GM12878 (cell line): ENCODE measurements around the gene RCAN1.

Experiments
- ATF2 ChIP-seq: IDR thresholded peaks from 2 replicates; pipeline ENCODE4 v1.6.1; 2012; ENCODE audit warnings: low read length, inconsistent platforms
- EP300 ChIP-seq, 2 experiments: fragments of 150-350 bp in 1 of 2; IDR thresholded peaks; 2 replicates each; pipeline ENCODE4 v1.6.1; 2011 to 2012; ENCODE audit warnings: low read depth in 2 of 2, low read length in 2 of 2, borderline replicate concordance in 1 of 2, improper control_type of control experiment in 1 of 2, inconsistent platforms in 1 of 2; ENCODE audit not compliant: control insufficient read depth in 1 of 2
- JUND ChIP-seq: IDR thresholded peaks from 2 replicates; pipeline ENCODE4 v1.6.1; 2012; ENCODE audit warnings: low read depth, mild to moderate bottlenecking, low read length, improper control_type of control experiment, moderate library complexity
- NR2C1 ChIP-seq: fragments of 450-650 bp; IDR thresholded peaks from 2 replicates; pipeline ENCODE4 v1.6.1; 2017; ENCODE audit warnings: antibody characterized with exemption, mild to moderate bottlenecking, moderate library complexity
- REST ChIP-seq: IDR thresholded peaks from 2 replicates; pipeline ENCODE4 v1.6.1; 2012; ENCODE audit warnings: mild to moderate bottlenecking, low read depth, low read length
- SPI1 ChIP-seq: IDR thresholded peaks from 2 replicates; pipeline ENCODE4 v1.6.1; 2011; ENCODE audit warnings: low read depth, mild to moderate bottlenecking, low read length, moderate library complexity, borderline replicate concordance; ENCODE audit not compliant: insufficient read depth
- ZBTB4 ChIP-seq: fragments of 450-650 bp; formaldehyde crosslinking; IDR thresholded peaks from 2 replicates; pipeline ENCODE4 v1.4.0; 2022; ENCODE audit warnings: mild to moderate bottlenecking, moderate library complexity
- TF ChIP-seq, protein P1 (sequence below), 3 experiments: IDR thresholded peaks in 2 of 3; conservative IDR thresholded peaks in 1 of 3; 2 replicates each; pipeline ENCODE4 v1.5.1; 2011; ENCODE audit warnings: low read depth in 3 of 3, low read length in 3 of 3, mild to moderate bottlenecking in 3 of 3, control low read depth in 2 of 3, moderate library complexity in 2 of 3, inconsistent platforms in 1 of 3, mixed read lengths in 1 of 3; ENCODE audit not compliant: control insufficient read depth in 2 of 3, insufficient read depth in 1 of 3; ENCODE audit errors: extremely low read depth in 1 of 3
- TF ChIP-seq, protein P2 (sequence below): IDR thresholded peaks from 2 replicates; pipeline ENCODE4 v1.6.1; 2012; ENCODE audit warnings: low read depth, low read length, improper control_type of control experiment

- TF ChIP-seq, protein P1, sequence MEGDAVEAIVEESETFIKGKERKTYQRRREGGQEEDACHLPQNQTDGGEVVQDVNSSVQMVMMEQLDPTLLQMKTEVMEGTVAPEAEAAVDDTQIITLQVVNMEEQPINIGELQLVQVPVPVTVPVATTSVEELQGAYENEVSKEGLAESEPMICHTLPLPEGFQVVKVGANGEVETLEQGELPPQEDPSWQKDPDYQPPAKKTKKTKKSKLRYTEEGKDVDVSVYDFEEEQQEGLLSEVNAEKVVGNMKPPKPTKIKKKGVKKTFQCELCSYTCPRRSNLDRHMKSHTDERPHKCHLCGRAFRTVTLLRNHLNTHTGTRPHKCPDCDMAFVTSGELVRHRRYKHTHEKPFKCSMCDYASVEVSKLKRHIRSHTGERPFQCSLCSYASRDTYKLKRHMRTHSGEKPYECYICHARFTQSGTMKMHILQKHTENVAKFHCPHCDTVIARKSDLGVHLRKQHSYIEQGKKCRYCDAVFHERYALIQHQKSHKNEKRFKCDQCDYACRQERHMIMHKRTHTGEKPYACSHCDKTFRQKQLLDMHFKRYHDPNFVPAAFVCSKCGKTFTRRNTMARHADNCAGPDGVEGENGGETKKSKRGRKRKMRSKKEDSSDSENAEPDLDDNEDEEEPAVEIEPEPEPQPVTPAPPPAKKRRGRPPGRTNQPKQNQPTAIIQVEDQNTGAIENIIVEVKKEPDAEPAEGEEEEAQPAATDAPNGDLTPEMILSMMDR (IDR thresholded peaks at IDR 0.05 in 2 of 3, conservative IDR thresholded peaks at IDR 0.05 in 1 of 3; ENCODE audit: control insufficient read depth in 2 of 3, extremely low read depth in 1 of 3, insufficient read depth in 1 of 3, low read depth in 3 of 3, low read length in 3 of 3), result no peak
- TF ChIP-seq SPI1 (no peak), ATF2 (peak; percentile 67; the same call in 1 of the 2 replicates), REST (no peak), NR2C1 (no peak), JUND (no peak), ZBTB4 (CRISPR knock-in tag) (no peak), EP300 (IDR thresholded peaks at IDR 0.05; ENCODE audit: borderline replicate concordance in 1 of 2, control insufficient read depth in 1 of 2, low read depth in 2 of 2, low read length in 2 of 2) (no peak)
- TF ChIP-seq, protein P2, sequence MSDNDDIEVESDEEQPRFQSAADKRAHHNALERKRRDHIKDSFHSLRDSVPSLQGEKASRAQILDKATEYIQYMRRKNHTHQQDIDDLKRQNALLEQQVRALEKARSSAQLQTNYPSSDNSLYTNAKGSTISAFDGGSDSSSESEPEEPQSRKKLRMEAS, result no peak
Observed at GRCh38 chr21:34639250-34639649, 24.3 kb upstream of the RCAN1 start.
